ACHN (cell line): ENCODE results near the gene PRDM10.

Experiments used
- DNase-seq: peaks from one replicate; pipeline ENCODE4 v3.0.0-alpha.2; 2015
- in situ Hi-C: cut with HindIII; loops from 2 replicates; pipeline ENCODE4 v1.10.0; 2017; ENCODE audit warnings: low sequenced_read_pairs, low pct_ligation_motif_present, low pct_unique_long_range_greater_than_20kb

PRDM10 gene, protein sequence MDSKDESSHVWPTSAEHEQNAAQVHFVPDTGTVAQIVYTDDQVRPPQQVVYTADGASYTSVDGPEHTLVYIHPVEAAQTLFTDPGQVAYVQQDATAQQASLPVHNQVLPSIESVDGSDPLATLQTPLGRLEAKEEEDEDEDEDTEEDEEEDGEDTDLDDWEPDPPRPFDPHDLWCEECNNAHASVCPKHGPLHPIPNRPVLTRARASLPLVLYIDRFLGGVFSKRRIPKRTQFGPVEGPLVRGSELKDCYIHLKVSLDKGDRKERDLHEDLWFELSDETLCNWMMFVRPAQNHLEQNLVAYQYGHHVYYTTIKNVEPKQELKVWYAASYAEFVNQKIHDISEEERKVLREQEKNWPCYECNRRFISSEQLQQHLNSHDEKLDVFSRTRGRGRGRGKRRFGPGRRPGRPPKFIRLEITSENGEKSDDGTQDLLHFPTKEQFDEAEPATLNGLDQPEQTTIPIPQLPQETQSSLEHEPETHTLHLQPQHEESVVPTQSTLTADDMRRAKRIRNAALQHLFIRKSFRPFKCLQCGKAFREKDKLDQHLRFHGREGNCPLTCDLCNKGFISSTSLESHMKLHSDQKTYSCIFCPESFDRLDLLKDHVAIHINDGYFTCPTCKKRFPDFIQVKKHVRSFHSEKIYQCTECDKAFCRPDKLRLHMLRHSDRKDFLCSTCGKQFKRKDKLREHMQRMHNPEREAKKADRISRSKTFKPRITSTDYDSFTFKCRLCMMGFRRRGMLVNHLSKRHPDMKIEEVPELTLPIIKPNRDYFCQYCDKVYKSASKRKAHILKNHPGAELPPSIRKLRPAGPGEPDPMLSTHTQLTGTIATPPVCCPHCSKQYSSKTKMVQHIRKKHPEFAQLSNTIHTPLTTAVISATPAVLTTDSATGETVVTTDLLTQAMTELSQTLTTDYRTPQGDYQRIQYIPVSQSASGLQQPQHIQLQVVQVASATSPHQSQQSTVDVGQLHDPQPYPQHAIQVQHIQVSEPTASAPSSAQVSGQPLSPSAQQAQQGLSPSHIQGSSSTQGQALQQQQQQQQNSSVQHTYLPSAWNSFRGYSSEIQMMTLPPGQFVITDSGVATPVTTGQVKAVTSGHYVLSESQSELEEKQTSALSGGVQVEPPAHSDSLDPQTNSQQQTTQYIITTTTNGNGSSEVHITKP

GRCh38 chr11:130002352-130002845 lies at the start of gene PRDM10:
TSS of gene PRDM10 (minus strand) at chr11:130002835. CDS start at chr11:129960964, 41,871 bp downstream.
- in situ Hi-C loops: no loop called here
- DNase-seq: peak; percentile 84

- DNase-seq: no peak
- in situ Hi-C loops: no loop called here
These were observed 48.4 kb upstream of the PRDM10 start for GRCh38 chr11:130051082-130051481.

- in situ Hi-C loops: no loop called here
These were observed 47.6 kb upstream of the PRDM10 start for GRCh38 chr11:130050257-130050656.

DNA sequence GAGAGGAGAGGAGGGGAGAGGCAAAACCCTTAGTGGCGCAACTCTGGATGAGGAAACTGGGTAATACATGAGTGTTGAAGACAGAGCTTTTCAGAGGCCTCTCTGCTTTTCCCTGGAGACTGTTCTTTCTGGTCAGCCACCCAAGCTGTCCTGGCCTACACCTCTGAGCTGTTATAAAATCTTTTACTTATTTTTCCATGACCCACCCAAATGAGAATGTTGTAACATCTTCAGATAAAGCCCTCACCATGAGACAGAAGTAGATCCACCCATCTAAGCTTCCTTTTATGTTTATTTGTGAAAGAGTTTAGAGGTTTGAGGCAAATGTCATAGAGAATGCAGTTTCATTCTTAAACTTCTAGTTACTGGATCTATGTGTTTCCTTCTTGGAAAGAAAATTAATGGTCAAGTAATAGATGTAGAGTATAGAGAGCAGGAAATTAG lies 46.7 kb upstream of the PRDM10 start:
- DNase-seq: no peak
- in situ Hi-C loops: no loop called here

More at GRCh38 chr11:130050257-130050656, 47.6 kb upstream of the PRDM10 start:
- no peak for DNase-seq

DNA sequence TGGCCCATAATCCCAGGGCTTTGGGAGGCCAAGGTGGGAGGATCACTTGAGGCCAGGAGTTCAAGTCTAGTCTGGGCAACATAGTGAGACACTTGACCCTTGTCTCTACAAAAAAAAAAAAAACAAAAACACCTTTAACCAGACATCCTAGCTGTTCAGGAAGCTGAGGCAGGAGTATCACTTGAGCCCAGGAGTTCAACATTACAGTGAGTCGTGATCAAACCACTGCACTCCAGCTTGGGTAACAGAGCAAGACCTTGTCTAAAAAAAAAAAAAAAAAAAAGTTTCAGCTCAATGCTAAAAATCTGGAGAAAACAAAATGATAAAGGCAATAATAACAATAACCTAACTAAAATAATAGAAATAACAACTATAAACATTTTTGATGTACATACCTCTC lies 44.5 kb upstream of the PRDM10 start:
- no peak for DNase-seq
- in situ Hi-C loops: no loop called here

DNA sequence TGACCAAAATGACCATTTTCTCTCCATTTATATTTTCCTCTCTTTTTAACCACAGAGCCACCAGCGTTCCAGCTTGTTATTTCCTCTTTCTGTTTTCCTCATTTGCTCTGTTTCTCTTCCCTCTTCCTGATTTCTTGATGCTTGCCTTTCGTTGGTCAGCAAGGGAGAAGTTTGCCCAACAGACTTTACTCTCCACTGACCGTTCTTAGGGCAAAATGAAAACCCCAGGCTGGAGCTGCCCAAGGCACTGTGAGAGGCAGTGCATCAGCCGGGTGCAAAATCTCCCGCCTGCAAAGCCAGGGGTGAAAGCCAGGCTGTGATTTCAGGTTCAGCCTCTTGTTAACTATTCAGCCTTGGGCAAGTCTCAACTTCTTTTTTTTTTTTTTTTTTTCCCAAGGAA lies 40.9 kb upstream of the PRDM10 start:
- DNase-seq: no peak
- in situ Hi-C loops: no loop called here

GRCh38 chr11:130042093-130042591 lies 39.5 kb upstream of the PRDM10 start:
- peak; percentile 75 for DNase-seq
- in situ Hi-C loops: no loop called here

- DNase-seq: no peak
- in situ Hi-C loops: no loop called here
These were observed 37.8 kb upstream of the PRDM10 start for GRCh38 chr11:130040281-130040940.

- no peak for DNase-seq
These were observed 35.4 kb upstream of the PRDM10 start for GRCh38 chr11:130037881-130038585.

DNA sequence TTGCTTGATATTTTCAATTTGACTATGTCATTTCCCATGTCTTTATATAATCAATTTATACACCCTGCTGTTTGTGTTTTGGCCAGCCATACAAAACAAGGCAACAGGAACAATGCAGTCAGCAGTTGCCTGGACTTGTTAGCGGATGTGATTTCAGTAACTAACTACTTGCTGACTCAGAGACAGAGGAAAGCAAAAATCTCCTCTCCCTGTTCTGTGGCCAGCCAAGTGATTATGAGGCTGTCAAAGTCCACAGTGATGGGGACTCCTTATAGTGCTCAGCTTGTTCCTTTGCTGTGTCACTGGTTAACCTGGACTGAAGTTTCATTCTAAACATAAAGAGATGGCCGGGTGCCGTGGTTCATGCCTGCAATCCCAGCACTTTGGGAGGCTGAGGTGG lies 34.4 kb upstream of the PRDM10 start:
- DNase-seq: peak; percentile 20
- in situ Hi-C loops: no loop called here

More at GRCh38 chr11:130037881-130038585, 35.4 kb upstream of the PRDM10 start:
- in situ Hi-C loops: no loop called here

- in situ Hi-C loops: no loop called here
- no peak for DNase-seq
These were observed 31.6 kb upstream of the PRDM10 start for GRCh38 chr11:130034236-130034635.

DNA sequence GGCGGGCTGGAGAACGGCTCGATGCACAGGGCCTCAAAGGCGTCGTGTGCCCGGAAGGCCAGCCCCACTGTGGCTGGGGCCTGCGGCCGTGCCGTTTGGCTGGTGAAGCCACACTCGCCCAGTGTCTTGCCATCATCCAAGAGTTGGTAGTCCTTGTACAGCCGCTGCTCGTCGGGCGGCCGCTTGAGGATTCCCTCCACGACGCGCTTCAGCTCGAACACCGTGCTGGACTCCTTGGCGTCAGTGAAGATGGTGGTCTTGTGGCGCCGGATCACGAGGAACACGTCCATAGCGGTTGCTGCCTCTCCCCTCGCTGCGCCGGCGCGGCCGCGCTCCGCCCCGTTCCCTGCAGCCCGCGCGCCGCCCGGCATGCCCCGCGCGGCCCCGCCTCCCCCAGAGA lies 30.3 kb upstream of the PRDM10 start:
- in situ Hi-C loops: no loop called here
- no peak for DNase-seq

DNA sequence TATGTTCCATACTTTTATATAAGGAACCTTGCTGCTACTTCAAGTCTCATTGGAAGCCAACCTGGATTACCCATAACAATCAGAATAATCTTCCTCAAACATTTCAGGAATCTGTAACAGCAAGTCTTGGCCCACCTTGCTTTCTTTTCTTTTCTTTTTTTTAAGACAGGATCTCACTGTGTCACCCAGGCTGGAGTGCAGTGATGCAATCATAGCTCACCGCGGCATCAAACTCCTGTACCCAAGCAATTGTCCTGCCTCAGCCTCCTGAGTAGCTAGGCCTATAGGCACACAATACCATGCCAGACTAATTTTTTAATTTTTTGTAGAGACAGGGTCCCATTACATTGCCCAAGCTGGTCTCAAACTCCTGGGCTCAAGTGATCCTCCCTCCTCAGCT lies 29.3 kb upstream of the PRDM10 start:
- no peak for DNase-seq
- in situ Hi-C loops: no loop called here

DNA sequence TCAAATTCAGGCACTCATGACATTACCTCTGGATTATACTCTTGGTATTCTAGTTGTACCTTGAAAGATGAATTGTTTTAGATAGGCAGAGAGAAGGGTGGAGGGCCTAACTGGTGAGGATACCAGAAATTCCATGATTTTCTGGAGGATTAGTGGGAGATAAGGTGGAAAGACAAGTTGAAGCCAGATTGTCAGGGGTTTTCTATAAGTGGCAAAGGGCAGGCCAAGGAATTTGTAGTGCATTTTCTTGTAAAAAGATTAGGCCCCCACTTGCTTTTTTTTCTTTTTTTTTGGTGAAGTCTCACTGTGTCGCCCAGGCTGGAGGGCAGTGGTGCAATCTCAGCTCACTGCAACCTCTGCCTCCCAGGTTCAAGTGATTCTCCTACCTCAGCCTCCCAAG lies 28.4 kb upstream of the PRDM10 start:
- DNase-seq: no peak
- in situ Hi-C loops: no loop called here

DNA sequence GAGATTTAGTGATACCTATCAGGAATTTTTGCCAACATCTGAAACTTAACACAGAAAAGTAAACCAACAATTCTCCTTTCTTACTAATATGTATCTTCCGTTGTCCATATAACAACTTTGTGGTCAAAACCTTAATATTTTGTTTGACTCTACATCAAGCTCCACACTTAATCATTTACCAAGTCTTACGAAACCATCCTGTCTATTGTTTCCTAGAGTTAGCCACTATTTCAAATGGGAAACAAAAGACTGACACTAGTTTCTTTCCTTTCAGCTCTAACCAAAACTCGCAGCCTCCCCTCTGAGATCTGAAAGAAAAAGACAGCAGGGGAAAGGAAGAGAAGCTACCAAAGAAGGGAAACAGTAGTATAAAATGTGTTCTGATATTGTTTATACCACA lies 26.5 kb upstream of the PRDM10 start:
- in situ Hi-C loops: no loop called here
- DNase-seq: no peak

DNA sequence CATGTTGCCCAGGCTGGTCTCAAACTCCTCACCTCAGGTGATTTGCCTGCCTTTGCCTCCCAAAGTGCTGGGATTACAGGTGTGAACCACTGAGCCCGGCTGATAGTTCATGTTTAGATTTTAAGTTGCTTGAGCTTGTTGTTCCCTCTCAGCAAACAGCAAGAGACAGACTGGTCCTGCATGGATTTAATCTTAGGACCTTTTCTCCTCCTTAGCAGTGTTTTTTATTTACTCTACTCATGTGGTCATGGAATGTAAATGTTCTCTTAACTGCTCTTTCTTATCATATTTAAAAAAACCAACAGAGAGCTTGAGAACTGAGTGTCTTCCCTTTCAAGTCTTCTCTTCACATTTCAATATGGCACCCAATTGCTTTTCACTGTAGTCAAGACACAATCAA lies 22.7 kb upstream of the PRDM10 start:
- DNase-seq: no peak
- in situ Hi-C loops: no loop called here

DNA sequence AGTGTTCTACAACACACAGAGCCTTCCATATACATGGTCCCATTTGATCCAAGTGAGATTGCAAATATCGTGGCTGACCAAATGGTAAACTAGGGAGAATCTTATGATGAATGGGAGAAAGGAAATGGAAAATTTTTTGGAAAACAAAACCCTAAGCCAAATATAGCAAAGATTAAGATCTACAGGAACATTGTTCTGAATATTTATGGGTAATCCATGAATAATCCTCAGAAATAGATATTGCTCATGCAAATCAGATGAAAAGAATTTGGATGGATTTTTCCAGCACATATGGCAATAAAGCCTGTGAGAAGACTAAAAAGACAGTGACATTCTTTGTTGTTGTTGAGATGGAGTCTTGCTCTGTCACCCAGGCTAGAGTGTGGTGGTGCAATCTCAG lies 21.7 kb upstream of the PRDM10 start:
- in situ Hi-C loops: no loop called here
- DNase-seq: no peak

DNA sequence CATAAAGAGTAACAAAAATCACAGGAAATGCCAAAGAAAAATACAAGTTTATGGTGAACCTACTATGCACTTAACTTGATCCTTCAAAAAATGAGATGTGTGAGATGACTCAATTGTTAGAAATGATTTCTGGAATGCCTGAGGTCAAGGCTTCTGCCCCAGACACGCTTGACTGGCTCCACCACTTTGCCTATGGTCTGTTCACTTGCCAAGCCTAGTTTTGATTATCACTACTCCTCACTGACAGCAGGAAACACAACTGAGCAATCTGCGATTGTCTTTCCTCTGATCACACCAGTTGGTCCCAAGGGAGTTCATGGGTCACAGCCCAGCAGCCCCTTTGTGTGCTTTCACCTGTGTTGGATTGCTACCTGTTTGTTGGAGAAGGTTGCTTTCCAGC lies 20.6 kb upstream of the PRDM10 start:
- DNase-seq: peak; percentile 89
- in situ Hi-C loops: no loop called here
